ENCODE results near the gene DPF3.

DPF3 gene

DNA sequence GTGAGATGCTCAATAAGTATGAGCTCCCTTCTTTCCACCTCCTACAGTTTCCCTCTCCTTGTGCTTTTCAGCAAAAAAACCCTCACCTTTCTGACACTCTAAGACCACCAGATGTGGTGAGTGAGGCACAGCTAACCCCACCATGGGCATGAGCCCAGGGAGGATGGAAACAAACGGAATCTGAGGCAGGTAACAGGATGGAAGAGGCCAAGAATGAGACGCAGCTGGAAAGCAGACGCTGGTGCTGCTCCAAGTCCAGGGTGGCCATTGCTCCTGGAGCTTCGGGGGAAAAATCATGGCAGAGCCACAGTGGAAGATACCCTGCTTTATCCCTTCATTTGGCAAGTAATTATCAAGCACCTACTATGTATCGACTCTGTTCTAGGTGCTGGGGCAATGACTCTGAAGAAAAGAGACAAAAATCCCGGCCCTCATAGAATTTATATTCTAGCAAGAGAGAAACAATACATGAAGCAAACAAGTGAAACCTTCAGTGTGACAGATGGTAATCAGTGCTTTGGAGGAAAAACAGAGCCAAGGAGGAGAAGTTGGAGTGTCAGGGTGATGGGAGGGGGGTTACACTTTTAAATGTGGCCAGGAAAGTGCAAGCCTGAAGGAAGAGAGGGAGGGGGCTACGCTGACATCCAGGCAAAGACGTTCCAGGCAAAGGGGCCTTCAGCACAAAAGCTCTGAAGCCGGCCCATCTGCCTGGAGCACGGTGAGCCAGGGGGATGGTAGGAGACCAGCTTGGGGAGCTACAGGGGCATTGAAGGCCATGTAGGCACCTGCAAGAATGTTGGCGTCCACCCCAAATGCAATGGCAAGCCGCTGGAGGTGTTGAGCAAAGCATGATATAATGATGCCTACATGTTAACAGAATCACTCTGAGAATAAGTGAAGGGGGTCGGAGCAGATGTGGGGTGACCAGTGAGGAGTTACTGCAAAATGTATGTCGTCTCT, 154.2 kb downstream of the DPF3 start:
- peak; percentile 22 for DNase-seq

DNA sequence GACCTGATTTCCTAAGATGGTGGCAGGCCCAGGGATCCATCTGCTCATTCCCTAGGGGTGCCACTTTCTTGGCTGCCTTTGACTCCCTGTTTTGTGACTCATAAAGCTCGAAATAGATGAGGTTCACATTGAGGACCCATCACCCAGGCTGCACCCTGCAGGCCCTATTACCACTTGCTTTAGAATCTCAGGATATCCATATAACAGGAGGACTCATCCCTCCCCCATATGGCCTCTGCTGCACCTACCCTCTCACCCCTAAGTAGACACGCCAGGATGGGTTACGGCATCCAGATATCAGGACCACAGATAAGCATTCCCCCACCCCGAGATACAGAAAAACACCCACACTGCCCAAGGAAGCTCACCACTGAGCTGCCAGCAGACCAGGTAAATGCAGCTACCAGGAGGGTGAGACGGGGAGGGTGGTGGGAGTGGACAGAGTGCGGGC, 155.7 kb downstream of the DPF3 start:
- no peak for DNase-seq

DNA sequence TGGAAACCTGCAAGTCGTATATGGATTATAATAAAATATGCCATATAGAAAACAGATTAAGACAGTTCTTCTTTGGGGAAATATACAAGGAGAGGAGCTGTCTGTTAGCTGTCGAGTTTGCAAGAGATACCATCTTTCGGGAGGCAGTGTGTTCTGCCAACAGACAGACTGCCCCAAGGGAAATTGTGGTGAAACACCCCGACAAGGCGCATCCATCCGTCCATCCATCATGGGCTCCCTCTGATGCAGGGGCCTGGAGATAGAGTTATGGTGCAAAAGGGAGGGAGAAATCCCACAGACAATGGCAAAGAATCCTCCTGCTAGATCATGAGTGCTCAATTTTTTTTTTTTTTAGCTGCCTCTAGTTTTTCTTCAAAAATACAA, 156.3 kb downstream of the DPF3 start:
- peak; percentile 75 for DNase-seq

DNA sequence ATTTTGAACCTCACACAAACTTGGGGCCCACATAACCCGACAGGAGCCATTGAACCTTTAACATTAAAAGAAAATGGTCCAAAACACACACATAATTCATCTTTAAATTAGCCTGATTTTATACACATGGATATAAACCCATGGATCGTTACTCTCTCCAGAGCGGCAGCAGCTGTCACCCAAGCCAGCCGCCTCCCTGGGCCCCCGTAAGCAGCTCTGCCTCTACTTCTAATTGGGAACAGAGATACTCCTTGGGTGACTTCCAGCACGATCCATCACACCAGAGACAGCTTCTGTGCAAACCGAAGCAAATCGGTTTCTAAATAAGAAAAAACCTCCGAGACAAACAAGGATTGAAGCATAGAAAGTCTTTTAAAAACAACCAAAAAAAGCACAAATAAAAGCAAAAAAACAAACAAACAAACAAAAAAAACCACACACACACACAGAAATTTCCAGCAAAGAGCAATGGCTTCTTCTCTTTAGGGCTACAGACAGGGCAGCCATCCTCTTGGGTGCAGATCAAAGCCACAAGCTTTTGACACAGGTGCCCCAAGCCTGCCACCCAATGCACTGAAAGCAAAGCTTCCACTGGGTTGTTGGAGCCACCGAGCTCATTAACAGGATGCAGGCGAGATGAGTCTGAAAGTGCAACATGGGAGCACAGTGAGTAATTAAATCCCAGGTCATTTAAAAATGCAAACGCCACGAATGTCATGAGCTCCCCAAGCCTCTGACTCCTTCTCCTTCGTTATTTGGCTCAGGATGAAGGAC, 156.9 kb downstream of the DPF3 start:
- peak; percentile 97 for DNase-seq

DNA sequence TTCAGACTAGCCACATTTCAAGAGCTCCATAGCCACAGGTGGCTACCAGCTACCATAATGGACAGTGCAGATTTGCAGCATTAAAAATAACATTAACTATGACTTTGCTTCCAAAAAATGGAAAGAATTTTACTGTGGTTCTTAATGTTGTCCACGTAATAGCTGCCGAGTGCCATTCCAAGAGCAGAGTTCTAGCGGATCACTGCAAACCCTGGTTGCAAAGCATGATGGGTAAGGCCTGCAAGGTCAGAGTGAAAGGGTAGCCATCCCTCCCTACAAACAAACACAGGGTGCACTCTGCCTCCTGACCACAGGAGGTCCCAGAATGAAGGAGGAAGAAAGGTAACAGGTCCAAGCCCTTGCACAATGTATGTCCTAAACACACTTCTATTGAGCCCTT, 157.6 kb downstream of the DPF3 start:
- no peak for DNase-seq

DNA sequence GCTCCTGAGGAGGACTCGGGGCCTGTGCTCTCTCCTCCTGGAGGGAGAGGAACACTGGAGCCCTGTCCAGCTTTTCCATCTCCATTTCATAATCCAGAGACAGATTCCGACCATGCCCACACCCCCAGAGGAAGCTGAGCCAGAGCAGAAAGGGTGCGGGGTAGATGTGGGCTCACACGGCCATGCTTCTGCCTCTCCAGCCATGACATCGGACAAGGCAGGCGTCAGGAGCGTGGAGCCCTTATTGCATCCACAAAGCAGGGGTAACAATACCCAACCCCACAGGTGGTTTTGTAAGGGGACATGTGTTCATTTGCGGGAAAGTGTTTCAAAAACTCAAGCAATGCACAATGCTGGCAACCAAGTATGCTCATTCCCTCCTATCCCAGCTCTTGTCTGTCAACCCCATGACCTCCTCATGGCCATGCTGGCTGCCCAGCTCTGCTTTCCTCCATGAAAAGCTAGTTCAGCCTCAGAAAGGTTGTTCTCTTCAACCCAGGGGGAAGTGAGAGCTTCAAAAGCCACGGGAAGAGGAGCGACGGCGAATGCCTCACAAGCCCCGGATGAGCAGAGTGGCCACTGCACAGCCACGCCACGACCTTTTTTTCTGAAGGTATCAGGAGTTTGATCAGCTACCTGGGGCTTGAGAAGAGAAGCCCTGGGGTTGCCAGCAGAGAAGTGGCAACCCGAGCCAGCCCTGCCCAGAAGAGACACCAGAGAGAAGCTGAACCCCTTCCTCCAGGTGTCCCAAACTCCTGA, 161.7 kb downstream of the DPF3 start:
- DNase-seq = no peak

DNA sequence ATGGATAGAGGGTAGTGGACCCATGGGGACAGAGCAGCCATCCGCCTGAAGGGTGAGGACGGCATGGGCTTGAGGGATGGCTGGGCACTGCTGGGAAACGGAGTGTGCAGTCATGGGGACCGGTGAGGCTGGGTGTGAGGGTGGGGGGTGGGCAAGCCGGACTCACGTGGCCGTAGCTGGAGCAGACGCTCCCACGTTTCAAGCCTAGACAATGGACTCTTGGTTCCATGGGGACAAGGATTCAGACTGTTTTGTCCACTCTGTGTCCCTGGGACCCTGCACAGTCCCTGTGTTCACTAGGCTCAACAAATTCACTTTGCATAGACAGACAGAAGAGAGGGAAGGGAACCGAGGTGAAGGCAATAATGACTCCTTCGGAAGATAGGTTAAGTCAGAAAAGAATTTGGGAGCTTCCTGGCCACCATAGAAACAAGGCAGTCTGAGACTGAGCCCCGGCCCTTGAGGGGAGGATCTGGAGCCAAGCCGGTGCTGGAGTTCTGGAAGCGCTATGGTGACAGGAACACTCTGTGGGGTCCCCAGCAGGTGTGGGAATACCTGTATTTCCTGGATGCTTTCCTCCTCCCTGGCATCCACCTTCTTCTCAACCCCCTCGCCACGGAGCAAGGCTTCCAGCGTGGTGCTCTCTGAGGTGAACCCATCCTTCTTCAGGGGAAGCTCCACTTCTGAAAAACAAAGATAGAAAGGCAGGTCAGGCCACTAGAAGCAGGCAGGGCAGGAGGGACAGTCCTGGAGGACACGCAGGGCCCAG, 162.5 kb downstream of the DPF3 start:
- DNase-seq = no peak

DNA sequence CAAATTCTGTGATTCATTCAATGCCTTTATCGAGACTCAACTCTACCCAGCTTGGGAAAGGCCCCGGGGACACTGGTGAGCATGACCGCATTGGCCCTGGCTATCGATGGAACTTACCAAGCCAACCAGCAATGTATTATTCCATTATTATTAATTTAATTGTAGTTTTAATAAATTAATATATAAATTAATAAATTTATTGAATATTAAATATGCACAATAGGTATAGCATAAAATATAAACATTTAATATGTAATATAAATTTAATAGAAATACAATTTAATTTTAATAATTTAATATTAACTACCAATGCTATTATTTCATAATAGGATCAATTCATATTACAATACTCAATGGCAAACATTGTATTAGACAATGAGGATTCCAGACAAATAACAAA, 163.4 kb downstream of the DPF3 start:
- DNase-seq = no peak

DNA sequence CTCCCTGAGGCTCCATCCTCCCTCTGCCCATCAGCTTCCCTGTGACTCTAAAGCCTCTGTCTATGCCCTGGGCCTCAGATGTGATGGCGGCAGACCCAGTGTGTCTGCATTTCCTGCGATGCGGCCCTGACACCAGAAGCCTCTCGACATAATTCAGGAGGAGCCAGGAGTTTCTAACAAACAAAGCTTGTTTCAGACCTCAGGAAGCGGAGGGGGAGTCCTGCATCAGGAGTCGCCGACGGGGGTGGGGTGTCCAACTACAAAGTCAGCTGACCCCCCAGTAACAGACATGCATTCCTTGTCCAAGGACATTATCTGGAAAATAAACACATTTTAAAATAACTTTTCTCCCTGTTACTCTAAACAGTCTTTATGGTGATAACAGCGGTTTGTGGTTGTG, 167.5 kb downstream of the DPF3 start:
- DNase-seq = no peak

DNA sequence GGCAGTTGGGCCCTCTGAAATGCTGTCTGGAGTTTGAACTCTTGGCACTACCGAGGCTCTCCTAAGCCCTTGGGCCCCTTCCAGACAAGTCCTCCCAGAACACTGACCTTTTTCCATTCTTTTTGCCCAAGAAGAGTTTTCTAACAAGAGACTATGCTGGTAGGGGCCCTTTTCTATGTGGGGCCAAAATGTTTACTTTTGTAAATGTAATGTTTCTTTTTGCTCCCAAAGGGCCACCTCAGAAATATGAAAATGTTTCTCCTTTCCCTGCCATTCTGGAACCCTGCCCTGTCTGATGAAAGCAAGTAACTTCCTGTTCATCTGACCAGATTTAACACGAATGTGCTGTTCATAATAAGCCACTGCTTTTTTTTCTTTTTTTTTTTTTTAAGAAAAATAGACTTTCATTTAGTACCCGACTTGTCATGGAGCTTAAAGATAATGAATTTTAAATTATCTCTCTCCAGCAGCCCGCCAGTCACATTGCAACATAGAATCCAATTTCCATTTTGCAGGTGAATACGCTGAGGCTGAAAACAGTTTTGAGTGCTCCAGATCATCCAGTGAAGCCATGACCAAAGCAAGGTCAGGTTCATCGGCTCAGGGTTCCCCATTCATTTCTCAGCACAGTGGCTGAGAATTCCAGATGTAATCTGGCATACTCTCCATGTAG, 169.9 kb downstream of the DPF3 start:
- DNase-seq = no peak

DNA sequence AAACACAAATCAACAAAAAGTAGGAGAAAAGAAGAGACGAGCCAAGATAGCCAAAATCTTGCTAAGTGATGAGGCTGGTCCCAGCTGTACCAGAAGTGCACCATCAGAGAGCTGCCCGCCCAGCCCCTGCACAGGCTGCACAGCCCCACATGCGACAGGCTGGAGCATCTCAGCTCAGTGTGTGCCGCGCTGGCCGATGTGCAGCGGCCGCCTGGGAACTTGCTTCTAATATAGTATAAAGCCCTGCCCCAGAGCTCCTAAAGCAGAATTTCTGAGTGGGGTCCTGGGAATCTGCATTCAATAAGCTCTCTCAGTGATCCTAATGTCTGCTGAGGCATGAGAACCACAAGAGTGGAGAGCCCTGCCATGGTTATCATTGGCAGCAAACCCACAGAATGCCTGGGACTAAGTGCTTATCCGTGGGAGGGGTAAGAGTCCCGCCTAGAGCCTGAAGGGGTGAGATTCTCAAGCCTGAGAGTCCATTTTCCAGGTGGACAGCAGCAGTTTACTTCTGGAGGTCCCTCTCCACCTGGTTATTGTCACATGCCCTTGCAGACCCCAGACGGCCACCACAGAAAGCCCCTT, 171.6 kb downstream of the DPF3 start:
- DNase-seq = no peak

DNA sequence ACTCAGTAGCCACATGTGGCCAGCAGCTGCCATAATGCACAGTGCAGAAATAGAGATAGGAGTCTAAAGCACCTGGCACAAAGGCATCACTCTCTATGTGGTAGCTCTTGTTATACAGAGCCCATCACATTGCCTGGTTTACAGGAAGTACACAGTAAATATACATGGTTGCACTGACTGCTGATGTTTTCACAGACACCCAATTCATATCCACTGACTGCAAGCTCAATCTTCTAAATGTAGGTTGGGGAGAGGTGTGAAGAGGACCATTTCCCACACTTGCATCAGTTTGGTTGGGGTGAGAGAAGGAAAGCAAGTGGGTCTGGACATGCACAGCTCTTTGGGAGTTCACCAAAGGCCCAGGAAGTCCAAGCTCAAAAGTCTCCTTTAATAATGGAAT, 172.8 kb downstream of the DPF3 start:
- DNase-seq = no peak

DNA sequence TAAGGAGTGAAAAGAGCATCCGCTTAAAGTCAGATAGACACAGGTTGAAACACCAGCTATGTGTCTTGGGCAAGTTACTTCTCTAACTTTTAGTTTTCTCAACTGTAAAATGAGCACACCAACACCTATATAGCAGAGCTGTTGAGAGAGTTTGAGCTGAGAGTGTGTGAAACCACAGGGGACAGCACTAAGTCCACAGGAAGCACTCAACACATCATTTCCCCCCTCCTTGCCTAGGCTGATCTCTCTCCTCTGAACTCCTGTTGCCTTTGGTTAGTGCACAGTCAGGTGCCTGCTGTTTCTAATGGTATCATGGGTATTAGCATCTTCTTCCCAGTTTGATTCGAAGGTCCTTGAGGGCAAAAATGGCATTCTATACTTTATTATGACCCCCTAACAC, 176.7 kb downstream of the DPF3 start:
- no peak for DNase-seq

DNA sequence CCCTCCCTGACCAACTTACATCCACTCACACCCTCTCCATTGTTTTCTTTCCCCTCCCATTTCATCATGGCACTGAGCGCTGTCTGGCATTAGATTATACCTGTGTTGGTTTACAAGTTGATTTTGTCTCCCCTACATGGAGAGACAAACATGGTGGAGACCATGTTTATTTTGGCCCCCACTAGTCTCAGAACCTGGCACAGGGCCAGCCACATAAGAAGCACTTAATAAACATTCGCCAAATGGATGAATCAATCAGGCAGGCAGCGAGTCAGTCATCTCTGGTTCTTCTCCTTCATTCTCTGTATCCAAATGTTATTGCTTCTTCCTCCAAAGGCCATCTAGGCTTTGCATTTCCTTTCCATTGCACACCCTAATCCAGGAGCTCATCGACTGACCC, 177.4 kb downstream of the DPF3 start:
- DNase-seq = no peak

DNA sequence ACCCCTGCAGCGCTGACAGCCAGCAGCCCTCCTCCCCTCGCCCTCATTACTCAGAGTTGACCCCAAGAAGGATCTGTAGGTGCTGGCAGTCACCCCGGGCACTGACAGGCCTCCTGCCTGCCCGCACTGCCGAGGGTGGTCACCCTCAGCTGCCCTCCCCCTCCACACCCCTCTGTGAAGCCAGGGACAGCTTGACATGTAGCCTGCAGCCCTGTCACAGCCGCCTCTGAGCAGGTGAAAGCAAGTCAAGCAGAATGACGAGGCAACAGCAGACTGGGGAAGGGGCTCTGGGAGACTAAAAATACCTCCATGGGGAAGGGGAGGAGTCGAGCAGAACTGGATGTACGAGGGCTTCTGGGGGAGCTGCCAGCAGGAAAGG, 178.1 kb downstream of the DPF3 start:
- DNase-seq = no peak

DNA sequence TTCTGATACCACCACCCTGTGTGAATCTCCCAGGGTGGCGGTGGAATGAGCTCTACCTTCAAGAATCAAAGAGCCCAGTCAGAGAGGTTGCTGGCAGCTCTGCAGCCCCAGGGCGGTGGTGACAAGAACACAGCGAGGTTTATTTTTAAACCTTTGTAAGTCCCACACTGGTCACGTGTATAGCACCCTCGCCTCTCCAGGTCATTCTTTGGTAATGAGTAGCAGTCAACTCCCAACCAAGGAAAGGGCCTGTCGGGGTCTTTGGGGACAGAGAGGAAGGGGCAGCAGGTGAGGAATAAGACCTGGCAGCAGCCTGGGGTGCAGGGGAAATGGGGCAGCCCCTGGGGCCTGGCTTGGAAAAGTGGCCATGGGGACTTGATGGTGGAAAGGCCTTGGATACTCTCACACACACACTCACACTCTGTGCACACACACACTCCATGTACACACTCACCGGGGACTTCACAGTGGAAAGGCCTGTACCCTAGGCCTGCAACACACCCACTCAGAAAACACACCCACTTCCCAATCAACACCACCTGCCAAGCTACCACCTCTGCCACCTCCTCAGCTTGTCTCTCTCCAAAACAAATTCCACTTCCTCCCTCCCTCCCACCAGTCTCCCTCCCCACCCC, 178.6 kb downstream of the DPF3 start:
- DNase-seq = no peak

DNA sequence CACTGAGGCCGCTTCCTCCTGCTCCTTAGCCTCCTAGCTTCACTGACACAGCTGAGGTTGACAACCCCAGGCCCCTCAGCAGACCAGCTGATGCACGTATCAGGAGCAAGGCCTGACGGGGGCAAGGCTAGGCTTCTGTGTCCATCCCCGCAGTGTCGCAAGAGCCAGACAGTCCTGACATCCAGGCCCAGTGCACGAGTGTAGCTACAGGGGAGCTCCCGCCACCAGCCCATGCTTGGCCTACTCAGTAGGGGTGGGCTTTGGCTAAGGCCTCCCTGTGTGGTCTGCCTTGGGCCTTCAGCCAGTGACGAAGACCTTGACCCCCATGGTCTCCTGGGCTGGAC, 179.1 kb downstream of the DPF3 start:
- DNase-seq = no peak

DNA sequence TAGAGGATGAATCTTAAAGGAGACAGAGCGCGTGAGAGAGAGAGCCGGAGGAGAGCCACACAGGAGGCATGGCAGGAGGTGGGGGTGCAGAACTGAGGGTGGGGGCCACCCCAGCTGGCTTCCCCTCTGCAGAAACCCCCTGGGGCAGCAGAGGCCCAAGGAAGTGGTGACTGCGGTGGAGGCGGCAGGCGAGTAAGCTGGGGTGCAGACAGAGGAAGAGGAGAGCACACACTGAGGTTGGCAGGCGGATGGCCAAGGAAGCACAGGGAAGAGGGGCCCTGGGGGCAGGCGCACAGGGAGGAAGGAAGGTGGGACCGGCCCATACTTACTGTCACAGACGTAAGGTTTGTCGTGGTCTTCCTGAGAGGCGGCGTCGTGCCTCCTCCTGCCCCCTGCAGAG, 179.8 kb downstream of the DPF3 start:
- no peak for DNase-seq

DNA sequence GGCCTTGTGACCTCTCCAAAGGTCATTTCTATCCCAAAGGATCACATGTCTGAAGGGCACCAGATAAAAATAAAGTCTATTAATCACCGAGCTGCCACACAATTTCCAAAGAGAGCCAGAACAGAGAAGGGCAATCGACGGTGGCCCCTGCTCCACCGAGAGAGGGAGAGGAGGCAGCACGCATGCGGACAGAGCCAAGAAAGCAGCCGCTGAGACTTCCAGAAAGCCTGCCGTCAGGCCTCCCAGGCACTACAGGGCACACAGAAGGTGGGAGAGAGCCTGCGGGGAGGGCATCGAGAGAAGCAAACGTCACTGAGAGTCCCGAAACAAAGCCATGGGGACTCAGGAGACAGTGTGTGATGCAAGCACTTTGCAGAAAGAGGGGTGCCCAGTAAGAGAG, 182.0 kb downstream of the DPF3 start:
- DNase-seq = no peak

DNA sequence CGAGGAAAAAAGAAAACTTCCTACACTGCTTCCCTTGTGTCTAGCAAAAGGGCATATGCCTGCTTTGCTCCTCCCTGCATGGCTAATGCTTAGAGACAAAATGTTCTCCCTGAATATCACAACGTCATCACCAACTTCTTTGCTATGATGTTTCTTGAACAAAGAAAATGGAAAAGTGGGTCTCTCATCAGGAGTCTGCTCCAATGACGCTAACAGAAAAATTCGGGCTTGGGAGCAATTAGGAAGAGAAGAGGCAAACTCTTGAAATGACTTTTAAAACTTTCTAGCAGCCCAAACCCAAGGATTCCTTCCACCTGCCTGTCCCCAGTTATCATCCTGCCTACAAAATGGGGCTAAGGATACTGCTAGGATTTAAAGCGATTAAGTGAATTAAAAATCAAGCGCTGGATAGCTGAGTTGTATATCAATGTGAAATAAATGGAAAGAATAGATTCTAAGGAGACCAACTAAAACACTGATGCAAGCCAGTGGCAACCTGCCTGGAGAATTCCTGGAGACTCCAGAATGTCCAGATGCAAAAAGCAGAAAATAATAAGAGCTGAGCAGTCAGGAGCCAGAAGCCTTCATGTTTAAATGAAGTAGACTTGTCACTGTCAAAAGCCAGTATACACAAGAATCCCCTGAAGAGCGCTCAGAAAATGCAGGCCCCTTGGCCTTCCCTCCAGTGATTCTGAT, 183.8 kb downstream of the DPF3 start:
- DNase-seq = no peak

Measured in NCI-H1694 treated with DMSO at 0.1 percent for 48 hours (cell line).